Panc1 (cell line): ENCODE results near the gene TBXT. TPM values are rescaled to one million over a fixed set of nuclear protein-coding genes. Genes with fewer than 3 reads are reported as not detected.

Experiments used
- ATAC-seq: fragments of 200-7000 bp; cut with Tn5 transposase; 2 replicates; pipeline ENCODE4 v1.9.1; 2020; ENCODE audit warnings: mild to moderate bottlenecking, moderate library complexity
- BruUV-seq: library from RNA; stranded (reverse); fragments of 400-500 nt; replicated peaks from 2 replicates; lab custom pipeline; 2021; lab: Mats Ljungman, UMichigan
- CTCF ChIA-PET: fragments of 300-600 bp; sonication (Branson Sonifier 250); formaldehyde crosslinking; loops from one replicate; lab custom pipeline; 2022; ENCODE audit warnings: antibody characterized with exemption; lab: Charles Lee
- POLR2A ChIA-PET: fragments of 300-600 bp; sonication (Branson Sonifier 250); formaldehyde crosslinking; loops from one replicate; lab custom pipeline; 2022; ENCODE audit warnings: antibody characterized with exemption; lab: Charles Lee
- DNase-seq: peaks from one replicate; pipeline ENCODE4 v3.0.0-alpha.2; 2010; ENCODE audit warnings: low read depth, low spot score
- H3K27ac ChIP-seq: 2 replicates; pipeline ENCODE4 v1.5.1; 2011; ENCODE audit warnings: mild to moderate bottlenecking, low read length, inconsistent platforms
- H3K27me3 ChIP-seq: fragments of 200-500 bp; sonication (Bioruptor generic); 2 replicates; pipeline ENCODE4 v1.6.0; 2014; ENCODE audit warnings: low read length, inconsistent platforms; ENCODE audit not compliant: control insufficient read depth, insufficient read depth
- H3K36me3 ChIP-seq: fragments of 200-500 bp; sonication (Bioruptor generic); 2 replicates; pipeline ENCODE4 v1.5.1; 2014; ENCODE audit warnings: inconsistent platforms, mild to moderate bottlenecking, low read length, moderate library complexity; ENCODE audit not compliant: control insufficient read depth, insufficient read depth
- H3K4me1 ChIP-seq: 2 replicates; pipeline ENCODE4 v1.5.1; 2011; ENCODE audit warnings: inconsistent platforms, mild to moderate bottlenecking, low read length, moderate library complexity; ENCODE audit not compliant: control insufficient read depth, insufficient read depth
- H3K4me3 ChIP-seq, 2 experiments: 2 replicates each; pipeline ENCODE4 v1.5.1; 2011 to 2012; ENCODE audit warnings: low read depth in 2 of 2, low read length in 2 of 2, mild to moderate bottlenecking in 2 of 2, inconsistent platforms in 1 of 2, moderate library complexity in 1 of 2
- H3K9me3 ChIP-seq: fragments of 200-500 bp; sonication (Bioruptor generic); 2 replicates; pipeline ENCODE4 v1.5.1; 2014; ENCODE audit warnings: low read depth, mild to moderate bottlenecking, inconsistent platforms, low read length, moderate library complexity; ENCODE audit not compliant: control insufficient read depth, insufficient read depth
- CTCF ChIP-seq: fragments of 450-650 bp; IDR thresholded peaks from 2 replicates; pipeline ENCODE4 v1.5.1; 2017; ENCODE audit warnings: mild to moderate bottlenecking
- POLR2AphosphoS5 ChIP-seq: IDR thresholded peaks from 2 replicates; pipeline ENCODE4 v1.6.1; 2012; ENCODE audit warnings: mild to moderate bottlenecking, low read depth, low read length, moderate library complexity
- SIN3A ChIP-seq: IDR thresholded peaks from 2 replicates; pipeline ENCODE4 v1.6.1; 2012; ENCODE audit warnings: low read depth, mild to moderate bottlenecking, low read length, moderate library complexity, borderline replicate concordance; ENCODE audit not compliant: insufficient read depth
- TCF7L2 ChIP-seq: IDR thresholded peaks from 2 replicates; pipeline ENCODE4 v1.6.1; 2011; ENCODE audit warnings: mild to moderate bottlenecking, low read depth, low read length, inconsistent platforms
- in situ Hi-C: cut with HindIII; loops from 2 replicates; pipeline ENCODE4 v1.10.0; 2016; ENCODE audit warnings: low sequenced_read_pairs, low pct_unique_long_range_greater_than_20kb
- intact Hi-C: fragments of 100-400 bp; cut with micrococcal nuclease; formaldehyde crosslinking; loops from one replicate; pipeline ENCODE4 v1.10.0; 2022; ENCODE audit not compliant: unreplicated experiment
- total RNA-seq: library from RNA; stranded (reverse); gene quantifications from one replicate; pipeline ENCODE4 v1.2.1, GENCODE V29; 2021; ENCODE audit not compliant: unreplicated experiment
- TF ChIP-seq, protein P1 (sequence below), 2 experiments: IDR thresholded peaks; 2 replicates each; pipeline ENCODE4 v1.6.1; 2011 to 2012; ENCODE audit warnings: low read depth in 2 of 2, control low read depth in 1 of 2, low read length in 1 of 2, mild to moderate bottlenecking in 1 of 2, moderate library complexity in 1 of 2; ENCODE audit not compliant: insufficient read depth in 1 of 2

The TBXT gene
- total RNA-seq, 1 experiment from 2014 or later, result not detected

DNA sequence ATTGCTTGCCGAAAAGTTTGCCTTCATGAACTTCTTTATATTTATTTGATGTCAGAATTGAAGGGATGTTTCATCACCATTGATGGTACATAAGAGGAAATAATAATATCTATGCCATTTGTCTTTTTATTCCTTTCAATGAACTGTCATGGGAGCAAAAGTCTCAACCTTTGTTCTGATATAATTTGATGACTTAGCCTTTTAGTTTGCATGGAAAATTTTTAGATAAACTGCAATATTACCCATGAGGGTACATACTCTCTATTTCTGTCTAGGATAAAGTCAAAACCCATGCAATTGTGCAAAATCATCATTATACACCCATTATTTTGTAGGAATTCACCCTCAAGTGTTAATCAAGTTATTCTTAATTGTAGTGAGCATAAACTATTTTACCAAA is 15.9 kb downstream of the TBXT start:
- no peak overlapping the region for H3K27ac ChIP-seq
- H3K27me3 ChIP-seq, result no peaks in the 10 kb centered on the region
- H3K4me1 ChIP-seq, result no peaks in the 10 kb centered on the region
- POLR2A ChIA-PET, result no interaction called here
- CTCF ChIA-PET, result no interaction called here
- H3K4me3 ChIP-seq, result no peak overlapping the region
- BruUV-seq, result no TSS peak
- DNase-seq, result no peak
- intact Hi-C loops, result no loop called here
- in situ Hi-C loops, result no loop called here
- ATAC-seq, result no peak
- H3K36me3 ChIP-seq, result no peaks in the 10 kb centered on the region
- no peaks in the 10 kb centered on the region for H3K9me3 ChIP-seq
- no peak for TF ChIP-seq TCF7L2
- no peak for TF ChIP-seq CTCF

- H3K9me3 ChIP-seq, result no peaks in the 10 kb centered on the region
- ChIA-PET CTCF (no interaction called here), POLR2A (no interaction called here)
- BruUV-seq, result no TSS peak
- no peak overlapping the region for H3K4me3 ChIP-seq
- DNase-seq, result no peak
- no peak for ATAC-seq
- H3K27ac ChIP-seq, result no peak overlapping the region
- H3K27me3 ChIP-seq, result peaks cover 5% of the 10 kb centered on the region; the same call in 1 of the 2 replicates
- in situ Hi-C loops (no loop called here), intact Hi-C loops (no loop called here)
- no peaks in the 10 kb centered on the region for H3K36me3 ChIP-seq
- no peak for TF ChIP-seq CTCF
- no peak for TF ChIP-seq TCF7L2
- TF ChIP-seq SIN3A, result no peak
- TF ChIP-seq, protein P1, sequence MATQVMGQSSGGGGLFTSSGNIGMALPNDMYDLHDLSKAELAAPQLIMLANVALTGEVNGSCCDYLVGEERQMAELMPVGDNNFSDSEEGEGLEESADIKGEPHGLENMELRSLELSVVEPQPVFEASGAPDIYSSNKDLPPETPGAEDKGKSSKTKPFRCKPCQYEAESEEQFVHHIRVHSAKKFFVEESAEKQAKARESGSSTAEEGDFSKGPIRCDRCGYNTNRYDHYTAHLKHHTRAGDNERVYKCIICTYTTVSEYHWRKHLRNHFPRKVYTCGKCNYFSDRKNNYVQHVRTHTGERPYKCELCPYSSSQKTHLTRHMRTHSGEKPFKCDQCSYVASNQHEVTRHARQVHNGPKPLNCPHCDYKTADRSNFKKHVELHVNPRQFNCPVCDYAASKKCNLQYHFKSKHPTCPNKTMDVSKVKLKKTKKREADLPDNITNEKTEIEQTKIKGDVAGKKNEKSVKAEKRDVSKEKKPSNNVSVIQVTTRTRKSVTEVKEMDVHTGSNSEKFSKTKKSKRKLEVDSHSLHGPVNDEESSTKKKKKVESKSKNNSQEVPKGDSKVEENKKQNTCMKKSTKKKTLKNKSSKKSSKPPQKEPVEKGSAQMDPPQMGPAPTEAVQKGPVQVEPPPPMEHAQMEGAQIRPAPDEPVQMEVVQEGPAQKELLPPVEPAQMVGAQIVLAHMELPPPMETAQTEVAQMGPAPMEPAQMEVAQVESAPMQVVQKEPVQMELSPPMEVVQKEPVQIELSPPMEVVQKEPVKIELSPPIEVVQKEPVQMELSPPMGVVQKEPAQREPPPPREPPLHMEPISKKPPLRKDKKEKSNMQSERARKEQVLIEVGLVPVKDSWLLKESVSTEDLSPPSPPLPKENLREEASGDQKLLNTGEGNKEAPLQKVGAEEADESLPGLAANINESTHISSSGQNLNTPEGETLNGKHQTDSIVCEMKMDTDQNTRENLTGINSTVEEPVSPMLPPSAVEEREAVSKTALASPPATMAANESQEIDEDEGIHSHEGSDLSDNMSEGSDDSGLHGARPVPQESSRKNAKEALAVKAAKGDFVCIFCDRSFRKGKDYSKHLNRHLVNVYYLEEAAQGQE (IDR thresholded peaks at IDR 0.05; ENCODE audit: insufficient read depth in 1 of 2, low read depth in 2 of 2, low read length in 1 of 2), result no peak
- no peak for TF ChIP-seq POLR2AphosphoS5
- no peaks in the 10 kb centered on the region for H3K4me1 ChIP-seq
Measured at GRCh38 chr6:166145751-166146150, 21.9 kb downstream of the TBXT start.

- Histone ChIP-seq H3K36me3 (no peaks in the 10 kb centered on the region), H3K27me3 (peaks cover 5% of the 10 kb centered on the region; the same call in 1 of the 2 replicates), H3K9me3 (no peaks in the 10 kb centered on the region), H3K27ac (no peak overlapping the region), H3K4me1 (no peaks in the 10 kb centered on the region), H3K4me3 (no peak overlapping the region)
- in situ Hi-C loops (no loop called here), intact Hi-C loops (no loop called here)
- BruUV-seq, result no TSS peak
- ChIA-PET CTCF (no interaction called here), POLR2A (no interaction called here)
- TF ChIP-seq POLR2AphosphoS5 (no peak), TCF7L2 (no peak), SIN3A (no peak), CTCF (no peak)
- TF ChIP-seq, protein P1 (IDR thresholded peaks at IDR 0.05; ENCODE audit: insufficient read depth in 1 of 2, low read depth in 2 of 2, low read length in 1 of 2), result no peak
- no peak for ATAC-seq
- DNase-seq, result no peak
Measured at GRCh38 chr6:166143011-166143410, 24.6 kb downstream of the TBXT start.
